ENCODE measurements around the gene BLTP3A.
"Not testable (repeated sequence)": the region's sequence is repeated elsewhere in the genome, so short reads cannot be mapped to it uniquely, and the experiment has no call there.

BLTP3A gene

GRCh38 chr6:34791164-34791700 lies 651 bp upstream of the BLTP3A start:
- no peak for DNase-seq

- DNase-seq = no peak
Measured at GRCh38 chr6:34792605-34793500, 970 bp downstream of the BLTP3A start.

GRCh38 chr6:34793877-34794276 lies 2.0 kb downstream of the BLTP3A start:
- DNase-seq = no peak

- DNase-seq = no peak
Measured at GRCh38 chr6:34795836-34796425, 4.0 kb downstream of the BLTP3A start.

GRCh38 chr6:34798057-34798456 lies 6.2 kb downstream of the BLTP3A start:
- no peak for DNase-seq

- DNase-seq = no peak
Measured at GRCh38 chr6:34799547-34799946, 7.7 kb downstream of the BLTP3A start.

GRCh38 chr6:34804543-34804942 lies 12.7 kb downstream of the BLTP3A start:
- DNase-seq = no peak

- DNase-seq = not testable (repeated sequence)
Measured at GRCh38 chr6:34805074-34805473, 13.2 kb downstream of the BLTP3A start.

- no peak for DNase-seq
Measured at GRCh38 chr6:34806738-34807453, 15.0 kb downstream of the BLTP3A start.

- not testable (repeated sequence) for DNase-seq
Measured at GRCh38 chr6:34808473-34808872, 16.6 kb downstream of the BLTP3A start.

GRCh38 chr6:34809419-34809818 lies 17.5 kb downstream of the BLTP3A start:
- not testable (repeated sequence) for DNase-seq

- DNase-seq = no peak
Measured at GRCh38 chr6:34810017-34810882, 18.4 kb downstream of the BLTP3A start.

- no peak for DNase-seq
Measured at GRCh38 chr6:34810936-34811632, 19.2 kb downstream of the BLTP3A start.

- DNase-seq = no peak
Measured at GRCh38 chr6:34813028-34813713, 21.3 kb downstream of the BLTP3A start.

- no peak for DNase-seq
Measured at GRCh38 chr6:34816635-34817301, 24.9 kb downstream of the BLTP3A start.

- DNase-seq = no peak
Measured at GRCh38 chr6:34817446-34817845, 25.6 kb downstream of the BLTP3A start.

- DNase-seq = not testable (repeated sequence)
Measured at GRCh38 chr6:34818872-34819570, 27.1 kb downstream of the BLTP3A start.

GRCh38 chr6:34819571-34820480 lies 27.9 kb downstream of the BLTP3A start:
- DNase-seq = no peak

GRCh38 chr6:34829137-34829536 lies 37.3 kb downstream of the BLTP3A start:
- DNase-seq = no peak

All from NCI-H2081 treated with DMSO at 0.1 percent for 48 hours (cell line).